ENCODE results near the gene ACTG1. TPM values are rescaled to one million over a fixed set of nuclear protein-coding genes. Genes with fewer than 3 reads are reported as not detected.
A peak's percentile ranks its signal among the peaks of the same experiment; 100 is the strongest.

Gene ACTG1
- total and polyA plus RNA-seq, 9 of the 15 experiments (the other 6 are each of a cell fraction or from before 2014, with no cell fraction given) = 224 to 1,775 (median 568) TPM

- peak; percentile 9; the same call in 1 of the 3 replicates for ATAC-seq
- Histone ChIP-seq H2AFZ (ENCODE audit: low read depth, low read length) (no peak overlapping the region), H3K4me2 (ENCODE audit: insufficient read depth, low read length) (no peak overlapping the region), H3K4me1 (replicated peaks in 1 of 2; ENCODE audit: control insufficient read depth in 2 of 2, insufficient read depth in 2 of 2, low read length in 2 of 2) (peaks cover 0 to 63% of the 10 kb centered on the region in 2 experiments; a peak in 2 of 5 replicates), H4K20me1 (replicated peaks; ENCODE audit: control insufficient read depth, insufficient read depth, low read length) (peaks cover 13% of the 10 kb centered on the region; the same call in 1 of the 2 replicates), H3K9me3 (replicated peaks; ENCODE audit: control insufficient read depth, insufficient read depth, low read depth, low read length) (no peaks in the 10 kb centered on the region), H3K36me3 (ENCODE audit: control insufficient read depth, insufficient read depth, low read length) (peaks cover 26% of the 10 kb centered on the region; the same call in 1 of the 3 replicates), H3K27ac (ENCODE audit: extremely low read depth, low read depth, low read length) (no peak overlapping the region), H3K9me1 (ENCODE audit: control insufficient read depth, insufficient read depth, low read length) (peaks cover 4% of the 10 kb centered on the region), H3K27me3 (ENCODE audit: control insufficient read depth in 2 of 2, insufficient read depth in 2 of 2, low read length in 2 of 2) (no peaks in the 10 kb centered on the region), H3K79me2 (ENCODE audit: control insufficient read depth, insufficient read depth, low read length) (no peaks in the 10 kb centered on the region), H3K4me3 (no peak overlapping the region), H3K9ac (ENCODE audit: insufficient read depth in 1 of 2, low read depth in 2 of 2, low read length in 2 of 2) (peak overlapping the region in 1 of 2 experiments; percentile 5; a peak in 1 of 4 replicates)
- intact Hi-C loops (cut with micrococcal nuclease) (no loop called here), in situ Hi-C loops (cut with MboI) (no loop called here)
- peak in 1 of 4 experiments; percentile 42 for DNase-seq (ENCODE audit: extremely low read depth in 1 of 4, low spot score in 3 of 4)
- ChIA-PET POLR2A (interaction anchor here (1.0 to 4.0 kb wide), 5 partner anchors 14 to 52 kb away, joined by 3 to 26 read pairs (median 3); partner anchors contain the start of gene FAAP100), CTCF (ENCODE audit: low intra/inter-chr PET ratio) (interaction anchor here (0.9 to 1.9 kb wide), 2 partner anchors 281 to 283 kb away, joined by 3 to 11 read pairs; no protein-coding TSS in a partner anchor)
- WGBS (ENCODE audit: insufficient coverage, low coverage, missing lambda C conversion rate) = 48% methylated on average over 60 of the region's 89 CpGs
- BruUV-seq (replicated peaks) = no TSS peak
- peak; percentile 23 for FAIRE-seq
- TF ChIP-seq POLR2G (IDR thresholded peaks at IDR 0.05; ENCODE audit: low read depth, low read length) (peak; percentile 76), TEAD4 (IDR thresholded peaks at IDR 0.05; ENCODE audit: low read length) (no peak), TEAD4 (CRISPR knock-in tag; IDR thresholded peaks at IDR 0.05; ENCODE audit: borderline replicate concordance) (no peak), E2F6 (IDR thresholded peaks at IDR 0.05; ENCODE audit: borderline replicate concordance in 1 of 2, extremely low read depth in 1 of 2, insufficient read depth in 1 of 2, insufficient read length in 1 of 2, low read depth in 1 of 2, low read length in 1 of 2, poor library complexity in 1 of 2, severe bottlenecking in 1 of 2) (peak in 1 of 2 experiments; percentile 67), ZZZ3 (IDR thresholded peaks at IDR 0.05) (no peak), ARNT (IDR thresholded peaks at IDR 0.05) (no peak)
- TF ChIP-seq, protein P1, sequence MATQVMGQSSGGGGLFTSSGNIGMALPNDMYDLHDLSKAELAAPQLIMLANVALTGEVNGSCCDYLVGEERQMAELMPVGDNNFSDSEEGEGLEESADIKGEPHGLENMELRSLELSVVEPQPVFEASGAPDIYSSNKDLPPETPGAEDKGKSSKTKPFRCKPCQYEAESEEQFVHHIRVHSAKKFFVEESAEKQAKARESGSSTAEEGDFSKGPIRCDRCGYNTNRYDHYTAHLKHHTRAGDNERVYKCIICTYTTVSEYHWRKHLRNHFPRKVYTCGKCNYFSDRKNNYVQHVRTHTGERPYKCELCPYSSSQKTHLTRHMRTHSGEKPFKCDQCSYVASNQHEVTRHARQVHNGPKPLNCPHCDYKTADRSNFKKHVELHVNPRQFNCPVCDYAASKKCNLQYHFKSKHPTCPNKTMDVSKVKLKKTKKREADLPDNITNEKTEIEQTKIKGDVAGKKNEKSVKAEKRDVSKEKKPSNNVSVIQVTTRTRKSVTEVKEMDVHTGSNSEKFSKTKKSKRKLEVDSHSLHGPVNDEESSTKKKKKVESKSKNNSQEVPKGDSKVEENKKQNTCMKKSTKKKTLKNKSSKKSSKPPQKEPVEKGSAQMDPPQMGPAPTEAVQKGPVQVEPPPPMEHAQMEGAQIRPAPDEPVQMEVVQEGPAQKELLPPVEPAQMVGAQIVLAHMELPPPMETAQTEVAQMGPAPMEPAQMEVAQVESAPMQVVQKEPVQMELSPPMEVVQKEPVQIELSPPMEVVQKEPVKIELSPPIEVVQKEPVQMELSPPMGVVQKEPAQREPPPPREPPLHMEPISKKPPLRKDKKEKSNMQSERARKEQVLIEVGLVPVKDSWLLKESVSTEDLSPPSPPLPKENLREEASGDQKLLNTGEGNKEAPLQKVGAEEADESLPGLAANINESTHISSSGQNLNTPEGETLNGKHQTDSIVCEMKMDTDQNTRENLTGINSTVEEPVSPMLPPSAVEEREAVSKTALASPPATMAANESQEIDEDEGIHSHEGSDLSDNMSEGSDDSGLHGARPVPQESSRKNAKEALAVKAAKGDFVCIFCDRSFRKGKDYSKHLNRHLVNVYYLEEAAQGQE (IDR thresholded peaks at IDR 0.05; ENCODE audit: borderline replicate concordance) = no peak
- TF ChIP-seq, protein P1 (CRISPR knock-in tag; IDR thresholded peaks at IDR 0.05; ENCODE audit: low read depth) = no peak
- TF ChIP-seq, protein P2, sequence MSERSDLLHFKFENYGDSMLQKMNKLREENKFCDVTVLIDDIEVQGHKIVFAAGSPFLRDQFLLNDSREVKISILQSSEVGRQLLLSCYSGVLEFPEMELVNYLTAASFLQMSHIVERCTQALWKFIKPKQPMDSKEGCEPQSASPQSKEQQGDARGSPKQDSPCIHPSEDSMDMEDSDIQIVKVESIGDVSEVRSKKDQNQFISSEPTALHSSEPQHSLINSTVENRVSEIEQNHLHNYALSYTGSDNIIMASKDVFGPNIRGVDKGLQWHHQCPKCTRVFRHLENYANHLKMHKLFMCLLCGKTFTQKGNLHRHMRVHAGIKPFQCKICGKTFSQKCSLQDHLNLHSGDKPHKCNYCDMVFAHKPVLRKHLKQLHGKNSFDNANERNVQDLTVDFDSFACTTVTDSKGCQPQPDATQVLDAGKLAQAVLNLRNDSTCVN (CRISPR knock-in tag; IDR thresholded peaks at IDR 0.05) = no peak
Measured at GRCh38 chr17:81536299-81537290, 24.0 kb upstream of the ACTG1 start.

All from K562 (cell line).